Activated CD4-positive, alpha-beta T cell treated with anti-CD3 and anti-CD28 coated beads, Interleukin-2, amount 10 ng/mL, durations not matched to agents 24 days and 14 days (primary cell): Measurements from ENCODE around the gene ALKBH5. TPM values are rescaled to one million over a fixed set of nuclear protein-coding genes. Genes with fewer than 3 reads are reported as not detected.

Source experiments
- DNase-seq: peaks from one replicate; pipeline ENCODE4 v3.0.0; 2022
- H3K27ac Mint-ChIP-seq: one replicate; pipeline ENCODE4 v1.8.0; 2022; ENCODE audit warnings: mild to moderate bottlenecking, mixed read lengths
- H3K27me3 Mint-ChIP-seq: one replicate; pipeline ENCODE4 v1.8.0; 2022; ENCODE audit warnings: mixed read lengths
- H3K36me3 Mint-ChIP-seq: one replicate; pipeline ENCODE4 v1.8.0; 2022; ENCODE audit warnings: low read depth, mild to moderate bottlenecking, mixed read lengths
- H3K4me1 Mint-ChIP-seq: one replicate; pipeline ENCODE4 v1.8.0; 2021; ENCODE audit warnings: mixed read lengths
- H3K4me3 Mint-ChIP-seq: one replicate; pipeline ENCODE4 v1.8.0; 2022; ENCODE audit warnings: mild to moderate bottlenecking, moderate library complexity, mixed read lengths
- H3K9me3 Mint-ChIP-seq: one replicate; pipeline ENCODE4 v1.8.0; 2021; ENCODE audit warnings: mixed read lengths
- intact Hi-C: fragments of 100-400 bp; cut with micrococcal nuclease; formaldehyde crosslinking; loops from one replicate; pipeline ENCODE4 v1.15.1; 2023
- total RNA-seq: library from RNA; stranded (reverse); gene quantifications from 2 replicates; pipeline ENCODE4 v1.2.3, GENCODE V29; 2022

ALKBH5 gene
- total RNA-seq, 1 donor from 2014 or later = 158 TPM

GRCh38 chr17:18185391-18185790 lies 1.8 kb downstream of the ALKBH5 start:
- Mint-ChIP-seq H3K27me3 (no peaks in the 10 kb centered on the region), H3K36me3 (peaks cover 50% of the 10 kb centered on the region), H3K27ac (peak overlapping the region; percentile 91), H3K4me1 (peaks cover 61% of the 10 kb centered on the region), H3K9me3 (no peaks in the 10 kb centered on the region), H3K4me3 (peak overlapping the region; percentile 97)
- intact Hi-C loops = no loop called here
- DNase-seq = no peak

GRCh38 chr17:18185832-18186626 lies 2.4 kb downstream of the ALKBH5 start:
- intact Hi-C loops = no loop called here
- Mint-ChIP-seq H3K9me3 (no peaks in the 10 kb centered on the region), H3K27me3 (no peaks in the 10 kb centered on the region), H3K27ac (peak overlapping the region; percentile 91), H3K4me3 (peak overlapping the region; percentile 97), H3K36me3 (peaks cover 56% of the 10 kb centered on the region), H3K4me1 (peaks cover 60% of the 10 kb centered on the region)
- DNase-seq = no peak

- H3K27ac Mint-ChIP-seq = peak overlapping the region; percentile 63
- H3K4me3 Mint-ChIP-seq = peak overlapping the region; percentile 97
- DNase-seq = no peak
- no peaks in the 10 kb centered on the region for H3K9me3 Mint-ChIP-seq
- H3K4me1 Mint-ChIP-seq = peaks cover 60% of the 10 kb centered on the region
- peaks cover 61% of the 10 kb centered on the region for H3K36me3 Mint-ChIP-seq
- H3K27me3 Mint-ChIP-seq = no peaks in the 10 kb centered on the region
- intact Hi-C loops = no loop called here
Measured at GRCh38 chr17:18186627-18186982, 3.0 kb downstream of the ALKBH5 start.

- H3K4me1 Mint-ChIP-seq = peaks cover 58% of the 10 kb centered on the region
- DNase-seq = no peak
- peak overlapping the region; percentile 63 for H3K27ac Mint-ChIP-seq
- no peaks in the 10 kb centered on the region for H3K27me3 Mint-ChIP-seq
- intact Hi-C loops = no loop called here
- no peaks in the 10 kb centered on the region for H3K9me3 Mint-ChIP-seq
- peak overlapping the region; percentile 97 for H3K4me3 Mint-ChIP-seq
- H3K36me3 Mint-ChIP-seq = peaks cover 62% of the 10 kb centered on the region
Measured at GRCh38 chr17:18187226-18187625, 3.6 kb downstream of the ALKBH5 start.

GRCh38 chr17:18187821-18188761 lies 4.5 kb downstream of the ALKBH5 start:
- peak overlapping the region; percentile 22 for H3K27ac Mint-ChIP-seq
- no peaks in the 10 kb centered on the region for H3K9me3 Mint-ChIP-seq
- H3K4me3 Mint-ChIP-seq = peak overlapping the region; percentile 97
- DNase-seq = no peak
- no peaks in the 10 kb centered on the region for H3K27me3 Mint-ChIP-seq
- intact Hi-C loops = no loop called here
- peaks cover 67% of the 10 kb centered on the region for H3K36me3 Mint-ChIP-seq
- H3K4me1 Mint-ChIP-seq = peaks cover 54% of the 10 kb centered on the region

GRCh38 chr17:18190628-18191235 lies 7.1 kb downstream of the ALKBH5 start:
- H3K4me1 Mint-ChIP-seq = peaks cover 56% of the 10 kb centered on the region
- peak overlapping the region; percentile 49 for H3K27ac Mint-ChIP-seq
- intact Hi-C loops = no loop called here
- DNase-seq = no peak
- no peaks in the 10 kb centered on the region for H3K27me3 Mint-ChIP-seq
- H3K9me3 Mint-ChIP-seq = no peaks in the 10 kb centered on the region
- no peak overlapping the region for H3K4me3 Mint-ChIP-seq
- peaks cover 71% of the 10 kb centered on the region for H3K36me3 Mint-ChIP-seq

- DNase-seq = no peak
- no peaks in the 10 kb centered on the region for H3K9me3 Mint-ChIP-seq
- H3K4me3 Mint-ChIP-seq = no peak overlapping the region
- peaks cover 51% of the 10 kb centered on the region for H3K4me1 Mint-ChIP-seq
- no peaks in the 10 kb centered on the region for H3K27me3 Mint-ChIP-seq
- no peak overlapping the region for H3K27ac Mint-ChIP-seq
- peaks cover 70% of the 10 kb centered on the region for H3K36me3 Mint-ChIP-seq
- intact Hi-C loops = no loop called here
Measured at GRCh38 chr17:18191236-18191667, 7.6 kb downstream of the ALKBH5 start.

- H3K4me1 Mint-ChIP-seq = peaks cover 46% of the 10 kb centered on the region
- peak overlapping the region; percentile 29 for H3K27ac Mint-ChIP-seq
- intact Hi-C loops = no loop called here
- no peak overlapping the region for H3K4me3 Mint-ChIP-seq
- no peak for DNase-seq
- no peaks in the 10 kb centered on the region for H3K9me3 Mint-ChIP-seq
- peaks cover 71% of the 10 kb centered on the region for H3K36me3 Mint-ChIP-seq
- no peaks in the 10 kb centered on the region for H3K27me3 Mint-ChIP-seq
Measured at GRCh38 chr17:18191967-18192366, 8.3 kb downstream of the ALKBH5 start.

- peaks cover 66% of the 10 kb centered on the region for H3K36me3 Mint-ChIP-seq
Measured at GRCh38 chr17:18194394-18194793, 10.8 kb downstream of the ALKBH5 start.

GRCh38 chr17:18194804-18195203 lies 11.2 kb downstream of the ALKBH5 start:
- intact Hi-C loops = no loop called here
- no peak overlapping the region for H3K4me3 Mint-ChIP-seq
- peaks cover 62% of the 10 kb centered on the region for H3K36me3 Mint-ChIP-seq

More at GRCh38 chr17:18194394-18194793, 10.8 kb downstream of the ALKBH5 start:
- Mint-ChIP-seq H3K27me3 (no peaks in the 10 kb centered on the region), H3K27ac (no peak overlapping the region), H3K4me3 (no peak overlapping the region), H3K4me1 (peaks cover 36% of the 10 kb centered on the region), H3K9me3 (no peaks in the 10 kb centered on the region)
- DNase-seq = no peak
- intact Hi-C loops = no loop called here

GRCh38 chr17:18195246-18195645 lies 11.6 kb downstream of the ALKBH5 start:
- Mint-ChIP-seq H3K27ac (peak overlapping the region; percentile 1), H3K4me3 (no peak overlapping the region), H3K36me3 (peaks cover 60% of the 10 kb centered on the region), H3K4me1 (peaks cover 29% of the 10 kb centered on the region), H3K9me3 (no peaks in the 10 kb centered on the region), H3K27me3 (no peaks in the 10 kb centered on the region)
- DNase-seq = no peak
- intact Hi-C loops = no loop called here

More at GRCh38 chr17:18194804-18195203, 11.2 kb downstream of the ALKBH5 start:
- no peaks in the 10 kb centered on the region for H3K9me3 Mint-ChIP-seq
- H3K27ac Mint-ChIP-seq = no peak overlapping the region
- no peaks in the 10 kb centered on the region for H3K27me3 Mint-ChIP-seq
- no peak for DNase-seq
- H3K4me1 Mint-ChIP-seq = peaks cover 32% of the 10 kb centered on the region

- H3K27me3 Mint-ChIP-seq = no peaks in the 10 kb centered on the region
- DNase-seq = no peak
- intact Hi-C loops = no loop called here
- peaks cover 55% of the 10 kb centered on the region for H3K36me3 Mint-ChIP-seq
- H3K4me1 Mint-ChIP-seq = peaks cover 20% of the 10 kb centered on the region
- no peak overlapping the region for H3K27ac Mint-ChIP-seq
- H3K4me3 Mint-ChIP-seq = no peak overlapping the region
- H3K9me3 Mint-ChIP-seq = no peaks in the 10 kb centered on the region
Measured at GRCh38 chr17:18197535-18198194, 14.0 kb downstream of the ALKBH5 start.

GRCh38 chr17:18198530-18198929 lies 14.9 kb downstream of the ALKBH5 start:
- no peak overlapping the region for H3K4me3 Mint-ChIP-seq
- intact Hi-C loops = no loop called here
- H3K27ac Mint-ChIP-seq = peak overlapping the region; percentile 30
- H3K27me3 Mint-ChIP-seq = no peaks in the 10 kb centered on the region
- peaks cover 19% of the 10 kb centered on the region for H3K4me1 Mint-ChIP-seq
- no peak for DNase-seq
- peaks cover 54% of the 10 kb centered on the region for H3K36me3 Mint-ChIP-seq
- H3K9me3 Mint-ChIP-seq = no peaks in the 10 kb centered on the region
